Measurements from ENCODE around the gene NDUFB10.

GRCh38 chr16:1933097-1933661 lies 26.2 kb upstream of the NDUFB10 start:
- TF ChIP-seq CTCF (IDR thresholded peaks at IDR 0.05) (no peak), POLR2A (IDR thresholded peaks at IDR 0.05) (no peak)
